ENCODE measurements around the gene ISCA2.
A peak's percentile ranks its signal among the peaks of the same experiment; 100 is the strongest.

ISCA2 gene

GRCh38 chr14:74502236-74503019 lies 8.9 kb downstream of the ISCA2 start:
- H3K36me3 ChIP-seq (ENCODE audit: insufficient read depth, low read length), result no peaks in the 10 kb centered on the region
- no peak overlapping the region for H3K27ac ChIP-seq (ENCODE audit: low read depth, low read length, poor library complexity, severe bottlenecking)
- H3K9ac ChIP-seq (ENCODE audit: low read length), result no peak overlapping the region

GRCh38 chr14:74503291-74503937 lies 9.8 kb downstream of the ISCA2 start:
- no peaks in the 10 kb centered on the region for H3K36me3 ChIP-seq (ENCODE audit: insufficient read depth, low read length)

More at GRCh38 chr14:74502236-74503019, 8.9 kb downstream of the ISCA2 start:
- Histone ChIP-seq H3K4me1 (ENCODE audit: insufficient read depth, low read length, severe bottlenecking) (no peaks in the 10 kb centered on the region), H2AFZ (ENCODE audit: low read length) (no peak overlapping the region), H3K79me2 (ENCODE audit: insufficient read depth, low read length) (no peaks in the 10 kb centered on the region), H3K4me2 (ENCODE audit: low read length) (no peak overlapping the region), H3F3A (ENCODE audit: insufficient read depth, low read length) (no peaks in the 10 kb centered on the region), H3K27me3 (ENCODE audit: insufficient read depth, low read length) (no peaks in the 10 kb centered on the region), H3K9me2 (ENCODE audit: low read depth, low read length) (no peaks in the 10 kb centered on the region), H4K20me1 (ENCODE audit: insufficient read depth, low read length) (no peaks in the 10 kb centered on the region), H3K9me3 (ENCODE audit: low read length) (no peaks in the 10 kb centered on the region), H3K4me3 (ENCODE audit: low read depth, low read length, poor library complexity, severe bottlenecking) (no peak overlapping the region)
- TF ChIP-seq CTCF (IDR thresholded peaks at IDR 0.05; ENCODE audit: low read length) (peak; percentile 70), EZH2 (IDR thresholded peaks at IDR 0.05; ENCODE audit: borderline replicate concordance, low read length) (no peak)

GRCh38 chr14:74503938-74504335 lies 10.4 kb downstream of the ISCA2 start:
- no peaks in the 10 kb centered on the region for H4K20me1 ChIP-seq (ENCODE audit: insufficient read depth, low read length)
- no peaks in the 10 kb centered on the region for H3K27me3 ChIP-seq (ENCODE audit: insufficient read depth, low read length)
- no peak for TF ChIP-seq EZH2 (IDR thresholded peaks at IDR 0.05; ENCODE audit: borderline replicate concordance, low read length)
- TF ChIP-seq CTCF (IDR thresholded peaks at IDR 0.05; ENCODE audit: low read length), result no peak
- H3K36me3 ChIP-seq (ENCODE audit: insufficient read depth, low read length), result no peaks in the 10 kb centered on the region
- H3K27ac ChIP-seq (ENCODE audit: low read depth, low read length, poor library complexity, severe bottlenecking), result no peak overlapping the region
- H3K9me2 ChIP-seq (ENCODE audit: low read depth, low read length), result no peaks in the 10 kb centered on the region
- H3K4me3 ChIP-seq (ENCODE audit: low read depth, low read length, poor library complexity, severe bottlenecking), result no peak overlapping the region
- no peak overlapping the region for H3K4me2 ChIP-seq (ENCODE audit: low read length)
- H3F3A ChIP-seq (ENCODE audit: insufficient read depth, low read length), result no peaks in the 10 kb centered on the region
- no peaks in the 10 kb centered on the region for H3K4me1 ChIP-seq (ENCODE audit: insufficient read depth, low read length, severe bottlenecking)
- no peak overlapping the region for H2AFZ ChIP-seq (ENCODE audit: low read length)
- no peak overlapping the region for H3K9ac ChIP-seq (ENCODE audit: low read length)
- H3K79me2 ChIP-seq (ENCODE audit: insufficient read depth, low read length), result no peaks in the 10 kb centered on the region
- H3K9me3 ChIP-seq (ENCODE audit: low read length), result no peaks in the 10 kb centered on the region

More at GRCh38 chr14:74503291-74503937, 9.8 kb downstream of the ISCA2 start:
- TF ChIP-seq EZH2 (IDR thresholded peaks at IDR 0.05; ENCODE audit: borderline replicate concordance, low read length) (no peak), CTCF (IDR thresholded peaks at IDR 0.05; ENCODE audit: low read length) (no peak)
- Histone ChIP-seq H3K9ac (ENCODE audit: low read length) (no peak overlapping the region), H3K9me2 (ENCODE audit: low read depth, low read length) (no peaks in the 10 kb centered on the region), H3K4me2 (ENCODE audit: low read length) (no peak overlapping the region), H3K27me3 (ENCODE audit: insufficient read depth, low read length) (no peaks in the 10 kb centered on the region), H4K20me1 (ENCODE audit: insufficient read depth, low read length) (no peaks in the 10 kb centered on the region), H3K27ac (ENCODE audit: low read depth, low read length, poor library complexity, severe bottlenecking) (no peak overlapping the region), H3K79me2 (ENCODE audit: insufficient read depth, low read length) (no peaks in the 10 kb centered on the region), H3F3A (ENCODE audit: insufficient read depth, low read length) (no peaks in the 10 kb centered on the region), H3K9me3 (ENCODE audit: low read length) (no peaks in the 10 kb centered on the region), H3K4me1 (ENCODE audit: insufficient read depth, low read length, severe bottlenecking) (no peaks in the 10 kb centered on the region), H2AFZ (ENCODE audit: low read length) (no peak overlapping the region), H3K4me3 (ENCODE audit: low read depth, low read length, poor library complexity, severe bottlenecking) (no peak overlapping the region)
